Cardiac fibroblast (primary cell): ENCODE measurements around the gene PELI2.
A peak's percentile ranks its signal among the peaks of the same experiment; 100 is the strongest.

Experiments used
- DNase-seq, 2 donors: peaks; one replicate each; pipeline versions ENCODE4 v3.0.0 to v3.0.0-alpha.2; 2010; ENCODE audit warnings: low read depth in 2 of 2
- H3K4me3 ChIP-seq, 2 donors: replicated peaks in 1 of 2; 1 replicate in 1 of 2; 2 replicates in 1 of 2; pipeline ENCODE4 v1.5.1; 2011; ENCODE audit warnings: low read depth in 2 of 2, low read length in 2 of 2, mild to moderate bottlenecking in 2 of 2, moderate library complexity in 1 of 2
- CTCF ChIP-seq: IDR thresholded peaks from one replicate; pipeline ENCODE4 v1.5.1; 2011; ENCODE audit warnings: low read depth, mild to moderate bottlenecking, low read length, inconsistent platforms

The PELI2 gene

GRCh38 chr14:56145965-56146364 lies 27.8 kb downstream of the PELI2 start:
- no peak overlapping the region for H3K4me3 ChIP-seq
- TF ChIP-seq CTCF, result no peak
- DNase-seq, result peak; percentile 69 to 95

- DNase-seq, result no peak
- H3K4me3 ChIP-seq, result no peak overlapping the region
- TF ChIP-seq CTCF, result no peak
Measured at GRCh38 chr14:56147449-56147848, 29.2 kb downstream of the PELI2 start.

GRCh38 chr14:56147986-56148901 lies 30.0 kb downstream of the PELI2 start:
- no peak for TF ChIP-seq CTCF
- no peak overlapping the region for H3K4me3 ChIP-seq
- no peak for DNase-seq

- TF ChIP-seq CTCF, result no peak
- no peak overlapping the region for H3K4me3 ChIP-seq
- no peak for DNase-seq
Measured at GRCh38 chr14:56149151-56149550, 30.9 kb downstream of the PELI2 start.

- no peak for TF ChIP-seq CTCF
- no peak for DNase-seq
- H3K4me3 ChIP-seq, result no peak overlapping the region
Measured at GRCh38 chr14:56149995-56150394, 31.8 kb downstream of the PELI2 start.

- H3K4me3 ChIP-seq, result no peak overlapping the region
- DNase-seq, result no peak
- no peak for TF ChIP-seq CTCF
Measured at GRCh38 chr14:56150645-56151345, 32.6 kb downstream of the PELI2 start.
